ENCODE measurements around the gene SOX11.

SOX11 gene

DNA sequence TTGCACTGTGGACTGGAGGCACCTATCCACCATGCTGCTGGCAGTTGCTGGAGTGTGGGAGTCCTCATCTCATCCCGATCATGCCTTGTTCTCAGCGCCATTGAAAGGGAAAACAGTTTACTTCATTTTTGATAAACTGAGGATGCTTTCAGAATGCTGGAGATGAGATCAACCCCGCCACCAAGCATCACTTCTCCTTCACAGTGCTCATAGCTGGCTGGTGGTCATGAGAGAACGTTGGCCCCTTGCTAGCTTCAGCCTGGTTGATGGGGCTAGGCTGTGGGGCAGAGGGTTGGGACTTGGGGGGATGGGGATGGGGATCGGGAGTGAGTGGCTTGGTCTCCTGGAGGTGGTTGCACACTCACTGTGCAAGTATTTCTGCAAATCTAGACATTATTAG lies 30.1 kb downstream of the SOX11 start:
- Histone ChIP-seq H3K36me3 (ENCODE audit: insufficient read depth, low read length) (no peaks in the 10 kb centered on the region), H3K9ac (ENCODE audit: low read depth, low read length) (no peak overlapping the region)

GRCh38 chr2:5723791-5724735 lies 31.9 kb downstream of the SOX11 start:
- Histone ChIP-seq H3K9me3 (ENCODE audit: control insufficient read depth, insufficient read depth, low read length) (peaks cover 5% of the 10 kb centered on the region; the same call in 1 of the 2 replicates), H3K9ac (ENCODE audit: low read depth, low read length) (no peak overlapping the region), H3K4me1 (ENCODE audit: insufficient read depth, low read length) (peaks cover 15% of the 10 kb centered on the region; the same call in 1 of the 2 replicates), H3K36me3 (ENCODE audit: insufficient read depth, low read length) (no peaks in the 10 kb centered on the region)

More for the DNA sequence above, 30.1 kb downstream of the SOX11 start:
- Histone ChIP-seq H3K9me3 (ENCODE audit: control insufficient read depth, insufficient read depth, low read length) (peaks cover 5% of the 10 kb centered on the region; the same call in 1 of the 2 replicates), H3K4me1 (ENCODE audit: insufficient read depth, low read length) (peaks cover 9% of the 10 kb centered on the region; the same call in 1 of the 2 replicates)

DNA sequence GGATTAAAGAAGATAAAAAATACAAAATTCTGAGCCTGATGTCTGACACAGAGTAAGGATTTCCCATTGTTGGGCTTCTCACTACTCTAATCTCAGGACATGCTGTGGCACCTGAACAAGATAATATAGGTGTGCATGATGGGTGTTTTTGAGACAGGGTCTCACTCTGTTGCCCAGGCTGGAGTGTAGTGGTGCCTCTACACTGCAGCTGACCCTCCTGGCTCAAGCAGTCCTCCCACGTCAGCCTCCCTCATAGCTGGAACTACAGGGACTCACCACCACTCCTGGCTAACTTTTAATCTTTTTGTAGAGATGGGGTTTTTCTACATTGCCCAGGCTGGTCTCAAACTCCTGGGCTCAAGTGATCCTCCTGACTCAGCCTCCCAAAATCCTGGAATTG lies 32.9 kb downstream of the SOX11 start:
- Histone ChIP-seq H3K9ac (ENCODE audit: low read depth, low read length) (peak overlapping the region; percentile 64), H3K9me3 (ENCODE audit: control insufficient read depth, insufficient read depth, low read length) (no peaks in the 10 kb centered on the region), H3K4me1 (ENCODE audit: insufficient read depth, low read length) (peaks cover 19% of the 10 kb centered on the region; the same call in 1 of the 2 replicates), H3K36me3 (ENCODE audit: insufficient read depth, low read length) (no peaks in the 10 kb centered on the region)

GRCh38 chr2:5725794-5726463 lies 33.7 kb downstream of the SOX11 start:
- no peaks in the 10 kb centered on the region for H3K9me3 ChIP-seq (ENCODE audit: control insufficient read depth, insufficient read depth, low read length)
- peaks cover 19% of the 10 kb centered on the region; the same call in 1 of the 2 replicates for H3K4me1 ChIP-seq (ENCODE audit: insufficient read depth, low read length)
- no peaks in the 10 kb centered on the region for H3K36me3 ChIP-seq (ENCODE audit: insufficient read depth, low read length)
- peak overlapping the region; percentile 64 for H3K9ac ChIP-seq (ENCODE audit: low read depth, low read length)

DNA sequence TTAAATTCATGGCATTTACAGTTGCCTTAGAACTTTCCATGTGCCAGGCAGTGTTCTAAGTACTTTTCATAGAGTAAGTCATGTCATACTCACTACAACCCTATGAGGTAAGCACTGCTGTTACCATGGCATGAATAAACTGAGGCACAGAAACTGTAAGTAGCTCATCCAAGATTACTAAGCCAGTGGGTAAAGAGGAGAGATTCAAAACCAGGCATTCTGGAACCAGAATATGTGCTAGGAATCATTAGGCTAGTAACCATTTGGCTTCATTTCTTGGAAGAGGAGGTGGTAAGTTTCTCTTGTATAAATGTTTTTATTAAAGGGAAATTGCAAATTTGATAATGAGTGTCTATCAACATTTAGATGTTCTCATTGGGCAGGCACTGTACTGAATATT lies 35.1 kb downstream of the SOX11 start:
- no peak overlapping the region for H3K9ac ChIP-seq (ENCODE audit: low read depth, low read length)
- H3K9me3 ChIP-seq (ENCODE audit: control insufficient read depth, insufficient read depth, low read length) = no peaks in the 10 kb centered on the region
- peaks cover 19% of the 10 kb centered on the region; the same call in 1 of the 2 replicates for H3K4me1 ChIP-seq (ENCODE audit: insufficient read depth, low read length)
- H3K36me3 ChIP-seq (ENCODE audit: insufficient read depth, low read length) = no peaks in the 10 kb centered on the region

DNA sequence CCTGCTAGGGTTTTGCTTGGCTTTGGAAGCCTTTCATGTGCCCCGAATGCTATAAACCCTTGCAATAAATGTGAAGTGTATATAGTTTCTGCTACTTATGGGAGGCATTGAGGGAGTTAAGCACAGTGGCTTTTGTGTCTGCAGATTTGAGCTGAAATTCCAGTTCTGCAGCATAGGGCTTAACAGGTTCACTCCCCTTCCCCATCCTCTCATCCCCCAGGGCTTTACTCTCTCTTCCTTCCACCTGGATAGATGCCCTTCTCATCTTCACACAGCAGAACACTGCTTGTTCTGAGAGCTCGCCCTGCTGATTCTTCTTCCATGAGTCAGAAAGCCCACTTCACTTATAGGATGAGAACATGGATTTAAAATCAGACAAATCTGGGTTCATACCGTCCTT lies 37.2 kb downstream of the SOX11 start:
- Histone ChIP-seq H3K36me3 (ENCODE audit: insufficient read depth, low read length) (no peaks in the 10 kb centered on the region), H3K9ac (ENCODE audit: low read depth, low read length) (no peak overlapping the region), H3K9me3 (ENCODE audit: control insufficient read depth, insufficient read depth, low read length) (no peaks in the 10 kb centered on the region), H3K4me1 (ENCODE audit: insufficient read depth, low read length) (peaks cover 19% of the 10 kb centered on the region; the same call in 1 of the 2 replicates)

- no peaks in the 10 kb centered on the region for H3K36me3 ChIP-seq (ENCODE audit: insufficient read depth, low read length)
- H3K9ac ChIP-seq (ENCODE audit: low read depth, low read length) = no peak overlapping the region
- H3K9me3 ChIP-seq (ENCODE audit: control insufficient read depth, insufficient read depth, low read length) = no peaks in the 10 kb centered on the region
- peaks cover 12% of the 10 kb centered on the region; the same call in 1 of the 2 replicates for H3K4me1 ChIP-seq (ENCODE audit: insufficient read depth, low read length)
Measured at GRCh38 chr2:5730386-5730785, 38.2 kb downstream of the SOX11 start.

- H3K4me1 ChIP-seq (ENCODE audit: insufficient read depth, low read length) = peaks cover 6% of the 10 kb centered on the region
- no peaks in the 10 kb centered on the region for H3K9me3 ChIP-seq (ENCODE audit: control insufficient read depth, insufficient read depth, low read length)
Measured at GRCh38 chr2:5734859-5735520, 42.8 kb downstream of the SOX11 start.

DNA sequence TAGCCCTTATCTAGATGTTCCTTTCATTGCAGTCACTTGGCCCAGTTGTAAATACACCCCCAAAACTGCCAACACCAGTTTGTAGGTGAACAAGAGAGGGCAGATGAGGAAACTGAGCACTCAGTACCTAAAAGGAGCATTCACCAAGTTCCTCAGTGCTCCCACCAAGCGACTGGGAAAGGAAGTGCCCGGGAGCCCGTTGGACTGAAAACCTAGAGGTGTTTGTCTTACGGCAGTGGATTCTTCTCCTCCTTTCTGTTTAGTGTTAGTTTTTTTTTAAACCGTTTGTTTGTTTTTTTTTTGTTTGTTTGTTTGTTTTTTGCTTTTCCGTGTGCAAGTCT lies 43.3 kb downstream of the SOX11 start:
- no peaks in the 10 kb centered on the region for H3K9me3 ChIP-seq (ENCODE audit: control insufficient read depth, insufficient read depth, low read length)
- peaks cover 6% of the 10 kb centered on the region for H3K4me1 ChIP-seq (ENCODE audit: insufficient read depth, low read length)
- no peaks in the 10 kb centered on the region for H3K36me3 ChIP-seq (ENCODE audit: insufficient read depth, low read length)
- H3K9ac ChIP-seq (ENCODE audit: low read depth, low read length) = no peak overlapping the region

More at GRCh38 chr2:5734859-5735520, 42.8 kb downstream of the SOX11 start:
- Histone ChIP-seq H3K9ac (ENCODE audit: low read depth, low read length) (no peak overlapping the region), H3K36me3 (ENCODE audit: insufficient read depth, low read length) (no peaks in the 10 kb centered on the region)

DNA sequence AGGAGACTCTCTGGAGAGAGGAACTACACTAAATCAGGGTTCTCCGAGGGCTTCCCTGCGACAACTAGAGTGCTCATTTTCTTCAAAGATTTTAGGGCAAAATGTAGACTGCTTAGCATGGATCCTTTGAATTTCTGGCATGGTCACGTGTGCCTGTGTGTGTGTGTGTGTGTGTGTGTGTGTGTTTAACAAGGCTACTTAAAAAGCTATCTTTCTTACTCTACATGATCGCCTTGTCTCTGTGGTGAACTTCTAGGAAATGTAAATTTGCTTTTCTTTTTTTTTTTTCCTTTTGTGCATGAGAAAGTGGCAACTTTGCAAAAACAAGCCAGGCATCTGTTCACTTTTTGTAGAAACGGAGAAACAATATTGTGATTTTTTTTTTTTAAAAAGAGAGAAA lies 43.9 kb downstream of the SOX11 start:
- Histone ChIP-seq H3K9me3 (ENCODE audit: control insufficient read depth, insufficient read depth, low read length) (no peaks in the 10 kb centered on the region), H3K4me1 (ENCODE audit: insufficient read depth, low read length) (peaks cover 6% of the 10 kb centered on the region), H3K9ac (ENCODE audit: low read depth, low read length) (no peak overlapping the region), H3K36me3 (ENCODE audit: insufficient read depth, low read length) (no peaks in the 10 kb centered on the region)

DNA sequence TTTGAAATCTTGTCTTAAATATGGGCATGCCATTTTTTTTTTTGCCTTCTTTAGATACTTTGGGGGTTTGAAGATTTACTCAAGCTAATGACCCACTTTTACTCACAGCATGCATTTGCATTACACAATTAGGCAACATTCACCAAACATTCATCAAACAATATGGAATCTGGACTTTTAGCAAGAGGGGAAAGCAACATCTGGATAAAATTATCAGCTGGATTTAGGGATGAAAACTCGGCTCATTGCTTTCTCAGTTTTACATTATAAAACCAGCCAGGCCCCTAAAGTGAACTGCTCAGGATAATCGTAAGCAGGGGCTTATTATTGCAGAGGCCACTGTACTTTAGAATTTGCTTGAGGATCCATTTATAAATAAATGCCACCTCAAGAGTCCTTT lies 44.7 kb downstream of the SOX11 start:
- Histone ChIP-seq H3K9me3 (ENCODE audit: control insufficient read depth, insufficient read depth, low read length) (no peaks in the 10 kb centered on the region), H3K4me1 (ENCODE audit: insufficient read depth, low read length) (peaks cover 7% of the 10 kb centered on the region), H3K36me3 (ENCODE audit: insufficient read depth, low read length) (no peaks in the 10 kb centered on the region), H3K9ac (ENCODE audit: low read depth, low read length) (no peak overlapping the region)

- Histone ChIP-seq H3K36me3 (ENCODE audit: insufficient read depth, low read length) (no peaks in the 10 kb centered on the region), H3K9ac (ENCODE audit: low read depth, low read length) (no peak overlapping the region), H3K9me3 (ENCODE audit: control insufficient read depth, insufficient read depth, low read length) (no peaks in the 10 kb centered on the region), H3K4me1 (ENCODE audit: insufficient read depth, low read length) (peaks cover 12% of the 10 kb centered on the region)
Measured at GRCh38 chr2:5740053-5740452, 47.9 kb downstream of the SOX11 start.

DNA sequence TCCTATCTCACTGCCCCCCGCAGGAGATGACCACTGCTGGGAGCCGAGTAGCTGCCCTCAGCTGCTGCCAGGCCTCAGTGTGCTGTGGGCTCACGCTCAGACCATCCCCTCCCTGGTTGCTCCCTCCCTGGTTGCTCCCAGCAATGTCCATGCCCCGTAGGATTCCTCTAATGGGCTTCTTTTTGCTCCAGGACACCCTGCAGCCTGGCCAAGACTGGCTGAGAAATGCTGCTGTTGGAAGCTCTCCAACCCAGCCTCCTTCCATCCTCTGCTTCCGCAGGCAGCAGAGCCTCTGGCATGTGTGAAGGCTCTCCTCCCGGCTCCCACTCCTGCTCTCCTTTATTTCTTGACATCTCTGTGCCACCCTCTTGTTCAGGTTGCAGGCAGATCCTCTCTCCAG lies 48.6 kb downstream of the SOX11 start:
- Histone ChIP-seq H3K9ac (ENCODE audit: low read depth, low read length) (no peak overlapping the region), H3K4me1 (ENCODE audit: insufficient read depth, low read length) (peaks cover 12% of the 10 kb centered on the region), H3K36me3 (ENCODE audit: insufficient read depth, low read length) (no peaks in the 10 kb centered on the region), H3K9me3 (ENCODE audit: control insufficient read depth, insufficient read depth, low read length) (no peaks in the 10 kb centered on the region)

DNA sequence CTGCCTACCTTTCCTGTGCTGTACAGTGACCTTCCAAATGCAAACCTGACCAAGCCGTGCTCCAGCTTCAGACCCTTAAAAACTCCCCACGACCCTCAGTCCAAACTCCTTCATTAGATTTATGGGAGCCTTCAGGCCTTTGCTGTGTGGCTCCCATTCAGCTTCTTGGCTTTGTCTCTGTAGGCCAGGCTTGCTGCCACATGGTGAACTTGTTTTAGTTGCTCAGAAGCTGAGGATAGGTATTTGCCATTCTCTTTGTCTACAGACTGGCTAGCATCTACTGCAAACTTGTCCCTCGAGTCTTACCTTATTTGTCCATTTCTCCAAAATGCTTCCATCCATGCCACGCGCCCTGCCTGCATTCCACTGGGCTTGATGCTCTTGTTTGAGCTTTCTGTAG lies 49.1 kb downstream of the SOX11 start:
- Histone ChIP-seq H3K4me1 (ENCODE audit: insufficient read depth, low read length) (peaks cover 9% of the 10 kb centered on the region), H3K36me3 (ENCODE audit: insufficient read depth, low read length) (no peaks in the 10 kb centered on the region), H3K9me3 (ENCODE audit: control insufficient read depth, insufficient read depth, low read length) (no peaks in the 10 kb centered on the region), H3K9ac (ENCODE audit: low read depth, low read length) (no peak overlapping the region)

Data from ES-I3 (cell line).